ENCODE data around the gene POLR3K. TPM values are rescaled to one million over a fixed set of nuclear protein-coding genes. Genes with fewer than 3 reads are reported as not detected.

POLR3K gene
- total RNA-seq, 1 experiment from 2014 or later: 40.1 TPM

DNA sequence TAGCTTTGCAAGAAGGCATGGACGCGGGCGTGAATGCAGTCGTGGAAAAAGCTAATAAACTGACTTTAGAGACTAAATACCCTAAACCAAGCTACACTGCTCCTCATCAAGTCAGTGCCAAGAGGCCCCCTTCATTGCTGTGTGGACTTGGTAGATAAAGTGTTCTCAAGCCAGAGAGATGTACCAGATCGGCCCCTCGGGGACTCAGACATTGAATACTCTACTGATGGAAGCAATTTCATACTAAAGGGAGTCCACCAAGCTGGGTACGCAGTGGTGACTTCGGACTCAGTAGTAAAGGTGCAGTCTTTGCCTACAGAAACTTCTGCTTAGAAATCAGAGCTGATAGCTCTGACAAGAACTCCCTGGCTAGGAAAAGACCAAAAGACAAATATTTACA is 8.8 kb downstream of the POLR3K start (continued):
- TF ChIP-seq, protein P1, sequence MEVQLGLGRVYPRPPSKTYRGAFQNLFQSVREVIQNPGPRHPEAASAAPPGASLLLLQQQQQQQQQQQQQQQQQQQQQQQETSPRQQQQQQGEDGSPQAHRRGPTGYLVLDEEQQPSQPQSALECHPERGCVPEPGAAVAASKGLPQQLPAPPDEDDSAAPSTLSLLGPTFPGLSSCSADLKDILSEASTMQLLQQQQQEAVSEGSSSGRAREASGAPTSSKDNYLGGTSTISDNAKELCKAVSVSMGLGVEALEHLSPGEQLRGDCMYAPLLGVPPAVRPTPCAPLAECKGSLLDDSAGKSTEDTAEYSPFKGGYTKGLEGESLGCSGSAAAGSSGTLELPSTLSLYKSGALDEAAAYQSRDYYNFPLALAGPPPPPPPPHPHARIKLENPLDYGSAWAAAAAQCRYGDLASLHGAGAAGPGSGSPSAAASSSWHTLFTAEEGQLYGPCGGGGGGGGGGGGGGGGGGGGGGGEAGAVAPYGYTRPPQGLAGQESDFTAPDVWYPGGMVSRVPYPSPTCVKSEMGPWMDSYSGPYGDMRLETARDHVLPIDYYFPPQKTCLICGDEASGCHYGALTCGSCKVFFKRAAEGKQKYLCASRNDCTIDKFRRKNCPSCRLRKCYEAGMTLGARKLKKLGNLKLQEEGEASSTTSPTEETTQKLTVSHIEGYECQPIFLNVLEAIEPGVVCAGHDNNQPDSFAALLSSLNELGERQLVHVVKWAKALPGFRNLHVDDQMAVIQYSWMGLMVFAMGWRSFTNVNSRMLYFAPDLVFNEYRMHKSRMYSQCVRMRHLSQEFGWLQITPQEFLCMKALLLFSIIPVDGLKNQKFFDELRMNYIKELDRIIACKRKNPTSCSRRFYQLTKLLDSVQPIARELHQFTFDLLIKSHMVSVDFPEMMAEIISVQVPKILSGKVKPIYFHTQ (CRISPR knock-in tag; IDR thresholded peaks at IDR 0.05): no peak

DNA sequence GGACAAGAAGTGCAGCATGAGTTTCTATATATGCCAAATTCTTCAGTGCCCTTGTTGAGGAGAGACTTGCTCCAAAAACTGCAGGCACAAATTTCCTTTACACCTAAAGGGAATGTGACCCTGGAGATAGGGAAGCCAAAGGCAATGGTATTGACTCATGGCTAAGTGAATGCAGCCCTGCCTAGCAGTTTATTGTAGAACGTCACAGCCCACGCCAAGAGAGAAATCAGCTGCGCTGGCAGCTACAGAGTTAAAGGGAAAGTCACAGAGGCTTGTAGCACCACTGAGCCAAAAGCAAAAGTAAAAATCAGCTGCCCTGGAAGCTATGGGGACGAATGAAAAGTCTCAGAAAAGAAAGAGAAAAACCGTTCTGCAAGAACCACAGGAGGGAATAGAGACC is 10.1 kb downstream of the POLR3K start:
- H3K9me3 Mint-ChIP-seq: peaks cover 25% of the 10 kb centered on the region
- no peaks in the 10 kb centered on the region for H3K27me3 Mint-ChIP-seq (ENCODE audit: low read depth)
- no peak overlapping the region for H3K27ac Mint-ChIP-seq
- DNase-seq (ENCODE audit: low spot score) (no peak), ATAC-seq (no peak)
- TF ChIP-seq ETV6 (CRISPR knock-in tag; IDR thresholded peaks at IDR 0.05): no peak
- no peaks in the 10 kb centered on the region; the same call in 1 of the 2 replicates for H3K4me1 Mint-ChIP-seq
- CTCF ChIA-PET: interaction anchor here (1.5 kb wide), 1 partner anchor 64 kb away, joined by 3 read pairs; no protein-coding TSS in a partner anchor
- H3K36me3 Mint-ChIP-seq: peaks cover 71% of the 10 kb centered on the region
- H3K4me3 Mint-ChIP-seq: no peak overlapping the region
- POLR2A ChIA-PET: no interaction called here

DNA sequence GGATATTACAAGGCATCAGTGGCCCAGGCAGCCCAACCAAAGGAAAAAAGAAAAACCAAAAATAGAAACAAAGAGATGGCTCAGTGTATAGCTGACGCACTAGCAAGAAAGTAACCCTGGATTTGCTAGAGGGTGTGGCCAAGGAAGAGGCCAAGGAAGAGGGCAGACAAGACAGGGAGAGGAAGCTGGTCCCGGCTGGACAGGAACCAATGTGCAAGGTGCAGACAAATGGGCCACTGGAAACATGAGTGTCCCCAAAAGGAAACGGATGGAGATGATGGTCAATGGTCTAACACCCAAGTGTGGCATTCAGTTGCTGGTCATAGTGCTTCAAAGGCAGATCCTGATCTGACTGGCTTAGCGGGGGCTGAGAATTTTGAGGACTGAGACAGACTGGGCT is 10.7 kb downstream of the POLR3K start:
- no peaks in the 10 kb centered on the region for H3K27me3 Mint-ChIP-seq (ENCODE audit: low read depth)
- TF ChIP-seq ELF4 (CRISPR knock-in tag; IDR thresholded peaks at IDR 0.05; ENCODE audit: low read depth) (no peak), ZNF423 (CRISPR knock-in tag; IDR thresholded peaks at IDR 0.05) (no peak), TCF7 (CRISPR knock-in tag; IDR thresholded peaks at IDR 0.05; ENCODE audit: low read depth) (no peak), ZNF416 (CRISPR knock-in tag; IDR thresholded peaks at IDR 0.05) (no peak), NR2C2 (CRISPR knock-in tag; IDR thresholded peaks at IDR 0.05) (no peak), SOX15 (CRISPR knock-in tag; IDR thresholded peaks at IDR 0.05) (no peak), NFYB (CRISPR knock-in tag; conservative IDR thresholded peaks at IDR 0.05; ENCODE audit: low read depth) (no peak)
- TF ChIP-seq, protein P2, sequence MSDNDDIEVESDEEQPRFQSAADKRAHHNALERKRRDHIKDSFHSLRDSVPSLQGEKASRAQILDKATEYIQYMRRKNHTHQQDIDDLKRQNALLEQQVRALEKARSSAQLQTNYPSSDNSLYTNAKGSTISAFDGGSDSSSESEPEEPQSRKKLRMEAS (CRISPR knock-in tag; IDR thresholded peaks at IDR 0.05): no peak
- TF ChIP-seq, protein P3, sequence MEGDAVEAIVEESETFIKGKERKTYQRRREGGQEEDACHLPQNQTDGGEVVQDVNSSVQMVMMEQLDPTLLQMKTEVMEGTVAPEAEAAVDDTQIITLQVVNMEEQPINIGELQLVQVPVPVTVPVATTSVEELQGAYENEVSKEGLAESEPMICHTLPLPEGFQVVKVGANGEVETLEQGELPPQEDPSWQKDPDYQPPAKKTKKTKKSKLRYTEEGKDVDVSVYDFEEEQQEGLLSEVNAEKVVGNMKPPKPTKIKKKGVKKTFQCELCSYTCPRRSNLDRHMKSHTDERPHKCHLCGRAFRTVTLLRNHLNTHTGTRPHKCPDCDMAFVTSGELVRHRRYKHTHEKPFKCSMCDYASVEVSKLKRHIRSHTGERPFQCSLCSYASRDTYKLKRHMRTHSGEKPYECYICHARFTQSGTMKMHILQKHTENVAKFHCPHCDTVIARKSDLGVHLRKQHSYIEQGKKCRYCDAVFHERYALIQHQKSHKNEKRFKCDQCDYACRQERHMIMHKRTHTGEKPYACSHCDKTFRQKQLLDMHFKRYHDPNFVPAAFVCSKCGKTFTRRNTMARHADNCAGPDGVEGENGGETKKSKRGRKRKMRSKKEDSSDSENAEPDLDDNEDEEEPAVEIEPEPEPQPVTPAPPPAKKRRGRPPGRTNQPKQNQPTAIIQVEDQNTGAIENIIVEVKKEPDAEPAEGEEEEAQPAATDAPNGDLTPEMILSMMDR (IDR thresholded peaks at IDR 0.05): no peak
- no peak overlapping the region for H3K4me3 Mint-ChIP-seq
- ChIA-PET POLR2A (no interaction called here), CTCF (no interaction called here)
- H3K4me1 Mint-ChIP-seq: no peaks in the 10 kb centered on the region; the same call in 1 of the 2 replicates
- no peak overlapping the region for H3K27ac Mint-ChIP-seq
- peaks cover 67% of the 10 kb centered on the region for H3K36me3 Mint-ChIP-seq
- ATAC-seq (no peak), DNase-seq (ENCODE audit: low spot score) (no peak)
- H3K9me3 Mint-ChIP-seq: peaks cover 25% of the 10 kb centered on the region

DNA sequence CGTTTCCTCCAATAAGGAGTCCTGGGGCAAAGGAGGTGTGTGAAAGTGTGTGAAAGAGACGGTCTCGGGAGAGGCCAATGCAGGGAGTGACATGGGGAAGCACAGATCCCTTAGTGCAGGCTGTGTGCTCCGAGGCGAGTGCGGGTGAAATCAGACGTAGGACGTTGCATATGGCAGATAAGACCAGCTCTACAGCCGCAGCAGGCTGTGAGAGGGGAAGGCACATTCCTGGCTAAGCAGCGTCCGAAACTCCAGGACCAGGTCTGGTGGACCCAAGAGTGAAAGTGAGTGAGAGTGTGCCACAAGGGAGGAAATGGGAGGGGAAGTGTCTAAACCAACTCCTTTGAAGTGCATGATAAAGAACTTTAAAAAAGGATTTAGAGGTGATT is 11.3 kb downstream of the POLR3K start:
- Mint-ChIP-seq H3K4me3 (no peak overlapping the region), H3K9me3 (peaks cover 25% of the 10 kb centered on the region), H3K4me1 (no peaks in the 10 kb centered on the region; the same call in 1 of the 2 replicates), H3K36me3 (peaks cover 62% of the 10 kb centered on the region), H3K27ac (no peak overlapping the region), H3K27me3 (ENCODE audit: low read depth) (no peaks in the 10 kb centered on the region)
- TF ChIP-seq, protein P4, sequence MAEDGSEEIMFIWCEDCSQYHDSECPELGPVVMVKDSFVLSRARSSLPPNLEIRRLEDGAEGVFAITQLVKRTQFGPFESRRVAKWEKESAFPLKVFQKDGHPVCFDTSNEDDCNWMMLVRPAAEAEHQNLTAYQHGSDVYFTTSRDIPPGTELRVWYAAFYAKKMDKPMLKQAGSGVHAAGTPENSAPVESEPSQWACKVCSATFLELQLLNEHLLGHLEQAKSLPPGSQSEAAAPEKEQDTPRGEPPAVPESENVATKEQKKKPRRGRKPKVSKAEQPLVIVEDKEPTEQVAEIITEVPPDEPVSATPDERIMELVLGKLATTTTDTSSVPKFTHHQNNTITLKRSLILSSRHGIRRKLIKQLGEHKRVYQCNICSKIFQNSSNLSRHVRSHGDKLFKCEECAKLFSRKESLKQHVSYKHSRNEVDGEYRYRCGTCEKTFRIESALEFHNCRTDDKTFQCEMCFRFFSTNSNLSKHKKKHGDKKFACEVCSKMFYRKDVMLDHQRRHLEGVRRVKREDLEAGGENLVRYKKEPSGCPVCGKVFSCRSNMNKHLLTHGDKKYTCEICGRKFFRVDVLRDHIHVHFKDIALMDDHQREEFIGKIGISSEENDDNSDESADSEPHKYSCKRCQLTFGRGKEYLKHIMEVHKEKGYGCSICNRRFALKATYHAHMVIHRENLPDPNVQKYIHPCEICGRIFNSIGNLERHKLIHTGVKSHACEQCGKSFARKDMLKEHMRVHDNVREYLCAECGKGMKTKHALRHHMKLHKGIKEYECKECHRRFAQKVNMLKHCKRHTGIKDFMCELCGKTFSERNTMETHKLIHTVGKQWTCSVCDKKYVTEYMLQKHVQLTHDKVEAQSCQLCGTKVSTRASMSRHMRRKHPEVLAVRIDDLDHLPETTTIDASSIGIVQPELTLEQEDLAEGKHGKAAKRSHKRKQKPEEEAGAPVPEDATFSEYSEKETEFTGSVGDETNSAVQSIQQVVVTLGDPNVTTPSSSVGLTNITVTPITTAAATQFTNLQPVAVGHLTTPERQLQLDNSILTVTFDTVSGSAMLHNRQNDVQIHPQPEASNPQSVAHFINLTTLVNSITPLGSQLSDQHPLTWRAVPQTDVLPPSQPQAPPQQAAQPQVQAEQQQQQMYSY (CRISPR knock-in tag; IDR thresholded peaks at IDR 0.05): no peak
- TF ChIP-seq JUN (CRISPR knock-in tag; IDR thresholded peaks at IDR 0.05) (no peak), NFE2L1 (CRISPR knock-in tag; IDR thresholded peaks at IDR 0.05) (no peak), TCF7 (CRISPR knock-in tag; IDR thresholded peaks at IDR 0.05; ENCODE audit: low read depth) (no peak), GTF2I (CRISPR knock-in tag; conservative IDR thresholded peaks at IDR 0.05) (no peak), MYBL2 (CRISPR knock-in tag; IDR thresholded peaks at IDR 0.05) (no peak), ZNF671 (CRISPR knock-in tag; IDR thresholded peaks at IDR 0.05) (no peak), ELF4 (CRISPR knock-in tag; IDR thresholded peaks at IDR 0.05; ENCODE audit: low read depth) (no peak)
- TF ChIP-seq, protein P5, sequence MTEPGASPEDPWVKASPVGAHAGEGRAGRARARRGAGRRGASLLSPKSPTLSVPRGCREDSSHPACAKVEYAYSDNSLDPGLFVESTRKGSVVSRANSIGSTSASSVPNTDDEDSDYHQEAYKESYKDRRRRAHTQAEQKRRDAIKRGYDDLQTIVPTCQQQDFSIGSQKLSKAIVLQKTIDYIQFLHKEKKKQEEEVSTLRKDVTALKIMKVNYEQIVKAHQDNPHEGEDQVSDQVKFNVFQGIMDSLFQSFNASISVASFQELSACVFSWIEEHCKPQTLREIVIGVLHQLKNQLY (CRISPR knock-in tag; IDR thresholded peaks at IDR 0.05): no peak
- TF ChIP-seq, protein P2 (CRISPR knock-in tag; IDR thresholded peaks at IDR 0.05): no peak
- TF ChIP-seq, protein P1 (CRISPR knock-in tag; IDR thresholded peaks at IDR 0.05): no peak
- CTCF ChIA-PET: interaction anchor here (1.3 kb wide), 1 partner anchor 65 kb away, joined by 5 read pairs; no protein-coding TSS in a partner anchor
- POLR2A ChIA-PET: no interaction called here
- no peak for DNase-seq (ENCODE audit: low spot score)
- no peak for ATAC-seq
